B cell (primary cell): ENCODE results near the gene NDUFS7. TPM values are rescaled to one million over a fixed set of nuclear protein-coding genes. Genes with fewer than 3 reads are reported as not detected.

Experiments
- ATAC-seq: fragments of 200-7000 bp; cut with Tn5 transposase; one replicate; pipeline ENCODE4 v1.10.0; 2021; ENCODE audit warnings: low read depth, mild to moderate bottlenecking, moderate number of reproducible peaks, moderate library complexity
- CTCF ChIA-PET: fragments of 350-600 bp; sonication (Branson Sonifier 250); formaldehyde crosslinking; loops from one replicate; lab custom pipeline; 2021; ENCODE audit warnings: antibody characterized with exemption, inconsistent platforms; lab: Charles Lee
- POLR2A ChIA-PET: fragments of 350-600 bp; sonication (Branson Sonifier 250); formaldehyde crosslinking; loops from one replicate; lab custom pipeline; 2021; ENCODE audit warnings: antibody characterized with exemption; lab: Charles Lee
- DNase-seq: peaks from one replicate; pipeline ENCODE4 v3.0.0; 2013
- H2AFZ ChIP-seq: 2 replicates; pipeline ENCODE4 v1.6.1; 2012; ENCODE audit warnings: mild to moderate bottlenecking, low read depth, low read length; ENCODE audit not compliant: insufficient read depth, poor library complexity, severe bottlenecking
- H3K27ac ChIP-seq, 2 donors: 1 replicate in 1 of 2; 2 replicates in 1 of 2; pipeline ENCODE4 v1.5.1; 2012 to 2013; ENCODE audit warnings: low read length in 2 of 2, mild to moderate bottlenecking in 2 of 2, moderate library complexity in 1 of 2
- H3K27me3 ChIP-seq, 4 experiments: fragments of 200-600 bp in 1 of 4; sonication (generic) in 1 of 4; replicated peaks in 1 of 4; 1 replicate in 2 of 4; 2 replicates in 2 of 4; pipeline versions ENCODE4 v1.6.1 to v1.7.0; 2013 to 2016; ENCODE audit warnings: low read length in 3 of 4, mild to moderate bottlenecking in 2 of 4, mixed read lengths in 1 of 4, moderate library complexity in 1 of 4; ENCODE audit not compliant: insufficient read depth in 4 of 4, control insufficient read depth in 3 of 4; ENCODE audit errors: control extremely low read depth in 1 of 4
- H3K36me3 ChIP-seq, 2 experiments: replicated peaks in 1 of 2; 1 replicate in 1 of 2; 2 replicates in 1 of 2; pipeline versions ENCODE4 v1.6.1 to v1.7.1; 2013; ENCODE audit warnings: low read length in 1 of 2; ENCODE audit not compliant: insufficient read depth in 2 of 2, control insufficient read depth in 1 of 2; ENCODE audit errors: control extremely low read depth in 1 of 2, extremely low read depth in 1 of 2
- H3K4me1 ChIP-seq, 2 donors: fragments of 200-600 bp in 1 of 2; sonication (generic) in 1 of 2; 1 replicate in 1 of 2; 2 replicates in 1 of 2; pipeline versions ENCODE4 v1.5.1 to v1.6.1; 2013 to 2017; ENCODE audit warnings: low read length in 2 of 2; ENCODE audit not compliant: control insufficient read depth in 2 of 2, insufficient read depth in 2 of 2
- H3K4me2 ChIP-seq: replicated peaks from 2 replicates; pipeline ENCODE3; 2012; ENCODE audit warnings: mild to moderate bottlenecking, low read depth, low read length; ENCODE audit not compliant: poor library complexity, severe bottlenecking
- H3K4me3 ChIP-seq, 5 experiments: fragments of 200-600 bp in 1 of 5; sonication (generic) in 1 of 5; 1 replicate in 3 of 5; 2 replicates in 2 of 5; pipeline versions ENCODE4 v1.5.1 to v1.7.0; 2011 to 2016; ENCODE audit warnings: low read length in 4 of 5, mild to moderate bottlenecking in 4 of 5, low read depth in 2 of 5, control low read depth in 1 of 5, moderate library complexity in 1 of 5; ENCODE audit not compliant: insufficient read depth in 1 of 5; ENCODE audit errors: control extremely low read depth in 1 of 5, extremely low read depth in 1 of 5
- H3K79me2 ChIP-seq: fragments of 200-600 bp; sonication (generic); one replicate; pipeline ENCODE4 v1.6.0; 2016; ENCODE audit warnings: low read length; ENCODE audit not compliant: control insufficient read depth, insufficient read depth
- H3K9ac ChIP-seq: fragments of 200-600 bp; sonication (generic); 2 replicates; pipeline ENCODE4 v1.6.1; 2017; ENCODE audit warnings: mild to moderate bottlenecking, low read length, moderate library complexity
- H3K9me3 ChIP-seq, 3 donors: one replicate each; pipeline versions ENCODE4 v1.6.1 to v1.7.1; 2013; ENCODE audit warnings: low read length in 2 of 3; ENCODE audit not compliant: control insufficient read depth in 2 of 3, insufficient read depth in 1 of 3; ENCODE audit errors: control extremely low read depth in 1 of 3
- H4K20me1 ChIP-seq: 2 replicates; pipeline ENCODE4 v1.6.0; 2012; ENCODE audit warnings: mild to moderate bottlenecking, low read length; ENCODE audit not compliant: insufficient read depth, control insufficient read depth, poor library complexity, severe bottlenecking
- H3K27ac Mint-ChIP-seq: one replicate; pipeline ENCODE4 v1.8.0; 2021; ENCODE audit warnings: mixed read lengths
- H3K27me3 Mint-ChIP-seq: one replicate; pipeline ENCODE4 v1.8.0; 2021; ENCODE audit warnings: mixed read lengths
- H3K4me1 Mint-ChIP-seq: one replicate; pipeline ENCODE4 v1.8.0; 2021; ENCODE audit warnings: mixed read lengths
- H3K4me3 Mint-ChIP-seq: one replicate; pipeline ENCODE4 v1.8.0; 2021; ENCODE audit warnings: mixed read lengths
- H3K9me3 Mint-ChIP-seq: one replicate; pipeline ENCODE4 v1.8.0; 2022; ENCODE audit warnings: mixed read lengths; ENCODE audit not compliant: insufficient read depth
- EZH2 ChIP-seq: IDR thresholded peaks from 2 replicates; pipeline ENCODE4 v1.6.1; 2012; ENCODE audit warnings: borderline replicate concordance, low read depth, mild to moderate bottlenecking, moderate library complexity, low read length; ENCODE audit not compliant: insufficient read depth, poor library complexity, severe bottlenecking
- WGBS: methylation state at CpG from one replicate; pipeline ENCODE4 v1.1.5; 2013; ENCODE audit warnings: missing lambda C conversion rate; ENCODE audit not compliant: insufficient coverage; 5-methylcytosine and 5-hydroxymethylcytosine counted together
- intact Hi-C: fragments of 100-400 bp; cut with micrococcal nuclease; formaldehyde crosslinking; loops from one replicate; pipeline ENCODE4 v1.10.0; 2022
- polyA plus RNA-seq: library from polyadenylated mRNA; depleted of rRNA; stranded (reverse); fragments of >200 nt; gene quantifications from 2 replicates; pipeline ENCODE4 v1.2.3, GENCODE V29; 2012
- total RNA-seq, 2 donors: library from RNA; stranded (reverse); fragments of 120-200 nt in 1 of 2; gene quantifications; 1 replicate in 1 of 2; 2 replicates in 1 of 2; pipeline versions ENCODE4 v1.2.3 to v1.2.4, GENCODE V29; 2013 to 2022
- TF ChIP-seq, protein P1 (sequence below): fragments of 200-600 bp; IDR thresholded peaks from one replicate; pipeline ENCODE4 v1.8.0; 2022; ENCODE audit warnings: antibody characterized with exemption, mild to moderate bottlenecking

The NDUFS7 gene
- total and polyA plus RNA-seq, 2 donors (not counting 1 experiment from before 2014, with no cell fraction given), result 58.8 to 141 TPM

DNA sequence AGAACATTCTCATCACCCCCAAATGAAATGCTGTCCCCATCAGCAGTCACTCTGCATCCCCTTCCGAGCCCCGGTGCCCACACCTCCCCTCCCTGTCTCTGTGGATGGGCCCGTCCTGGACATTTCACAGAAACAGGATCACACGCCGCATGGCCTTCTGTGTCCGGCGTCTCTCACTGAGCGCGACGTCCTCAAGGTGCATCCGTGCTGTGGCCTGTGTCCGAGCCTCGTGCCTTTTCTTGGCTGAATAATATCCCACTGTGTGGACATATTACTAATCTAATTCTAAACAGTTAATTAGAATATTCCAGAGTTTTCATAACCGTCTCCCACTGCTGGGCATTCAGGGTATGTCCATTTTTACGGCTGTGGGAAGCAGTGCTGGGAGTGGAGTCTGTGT lies 8.7 kb downstream of the NDUFS7 start:
- H3K79me2 ChIP-seq, result peaks cover under 1% of the 10 kb centered on the region
- H3K36me3 ChIP-seq, result peaks cover 0 to 43% of the 10 kb centered on the region in 2 experiments
- Mint-ChIP-seq H3K9me3 (no peaks in the 10 kb centered on the region), H3K4me3 (no peak overlapping the region), H3K27me3 (no peaks in the 10 kb centered on the region), H3K4me1 (no peaks in the 10 kb centered on the region), H3K27ac (no peak overlapping the region)
- no peaks in the 10 kb centered on the region for H3K9me3 ChIP-seq
- TF ChIP-seq, protein P1, sequence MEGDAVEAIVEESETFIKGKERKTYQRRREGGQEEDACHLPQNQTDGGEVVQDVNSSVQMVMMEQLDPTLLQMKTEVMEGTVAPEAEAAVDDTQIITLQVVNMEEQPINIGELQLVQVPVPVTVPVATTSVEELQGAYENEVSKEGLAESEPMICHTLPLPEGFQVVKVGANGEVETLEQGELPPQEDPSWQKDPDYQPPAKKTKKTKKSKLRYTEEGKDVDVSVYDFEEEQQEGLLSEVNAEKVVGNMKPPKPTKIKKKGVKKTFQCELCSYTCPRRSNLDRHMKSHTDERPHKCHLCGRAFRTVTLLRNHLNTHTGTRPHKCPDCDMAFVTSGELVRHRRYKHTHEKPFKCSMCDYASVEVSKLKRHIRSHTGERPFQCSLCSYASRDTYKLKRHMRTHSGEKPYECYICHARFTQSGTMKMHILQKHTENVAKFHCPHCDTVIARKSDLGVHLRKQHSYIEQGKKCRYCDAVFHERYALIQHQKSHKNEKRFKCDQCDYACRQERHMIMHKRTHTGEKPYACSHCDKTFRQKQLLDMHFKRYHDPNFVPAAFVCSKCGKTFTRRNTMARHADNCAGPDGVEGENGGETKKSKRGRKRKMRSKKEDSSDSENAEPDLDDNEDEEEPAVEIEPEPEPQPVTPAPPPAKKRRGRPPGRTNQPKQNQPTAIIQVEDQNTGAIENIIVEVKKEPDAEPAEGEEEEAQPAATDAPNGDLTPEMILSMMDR, result no peak
- no peak for TF ChIP-seq EZH2
- CTCF ChIA-PET, result no interaction called here
- no peak overlapping the region for H3K9ac ChIP-seq
- ATAC-seq, result no peak
- H3K4me2 ChIP-seq, result no peak overlapping the region
- WGBS, result 98% methylated on average over 13 of the region's 15 CpGs
- DNase-seq, result no peak
- intact Hi-C loops, result no loop called here
- H3K4me3 ChIP-seq, result no peak overlapping the region
- H3K27ac ChIP-seq, result no peak overlapping the region
- POLR2A ChIA-PET, result interaction anchor here (0.6 kb wide), 1 partner anchor 98 kb away, joined by 3 read pairs; the partner anchor contains the start of gene REEP6
- no peaks in the 10 kb centered on the region for H3K4me1 ChIP-seq
- H4K20me1 ChIP-seq, result peaks cover 5% of the 10 kb centered on the region
- no peaks in the 10 kb centered on the region for H3K27me3 ChIP-seq
- H2AFZ ChIP-seq, result no peak overlapping the region

DNA sequence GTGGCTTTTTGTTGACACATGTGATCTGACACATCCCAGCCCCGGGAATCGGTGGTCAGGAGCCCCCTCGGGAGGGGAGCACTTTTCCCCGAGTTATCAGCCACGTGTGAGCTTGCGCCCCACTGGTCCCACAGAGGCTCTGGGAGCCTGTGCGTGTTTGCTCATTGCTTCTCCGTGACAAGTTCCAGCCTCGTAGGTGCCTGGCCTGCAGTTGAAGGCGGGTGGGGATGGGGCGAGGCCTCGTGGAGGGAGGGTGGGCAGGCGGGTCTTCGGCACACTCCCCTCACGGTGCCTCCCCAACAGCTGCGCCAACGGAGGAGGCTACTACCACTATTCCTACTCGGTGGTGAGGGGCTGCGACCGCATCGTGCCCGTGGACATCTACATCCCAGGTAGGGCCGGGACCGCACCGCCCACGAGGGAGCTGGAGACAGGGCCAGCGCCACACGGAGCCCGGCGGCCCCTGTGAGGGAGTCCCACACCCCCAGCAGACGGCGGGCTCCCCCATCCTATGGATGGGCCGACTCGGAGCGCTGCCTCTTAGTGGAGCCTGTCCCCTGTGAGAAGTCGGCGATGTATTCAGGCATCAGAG lies 9.3 kb downstream of the NDUFS7 start:
- ATAC-seq (no peak), DNase-seq (no peak)
- H3K4me2 ChIP-seq, result no peak overlapping the region
- ChIA-PET POLR2A (interaction anchor here (0.6 kb wide), 1 partner anchor 98 kb away, joined by 3 read pairs; the partner anchor contains the start of gene REEP6), CTCF (no interaction called here)
- over 99% methylated on average over 32 of the region's 37 CpGs for WGBS
- no peaks in the 10 kb centered on the region for H3K4me1 ChIP-seq
- H3K27me3 ChIP-seq, result no peaks in the 10 kb centered on the region
- Mint-ChIP-seq H3K4me1 (no peaks in the 10 kb centered on the region), H3K4me3 (no peak overlapping the region), H3K27me3 (no peaks in the 10 kb centered on the region), H3K9me3 (no peaks in the 10 kb centered on the region), H3K27ac (no peak overlapping the region)
- H2AFZ ChIP-seq, result no peak overlapping the region
- no peaks in the 10 kb centered on the region for H3K79me2 ChIP-seq
- H3K27ac ChIP-seq, result no peak overlapping the region
- peaks cover 5% of the 10 kb centered on the region for H4K20me1 ChIP-seq
- no peaks in the 10 kb centered on the region for H3K9me3 ChIP-seq
- no peak overlapping the region for H3K9ac ChIP-seq
- TF ChIP-seq EZH2, result no peak
- TF ChIP-seq, protein P1, result no peak
- intact Hi-C loops, result no loop called here
- peaks cover 0 to 41% of the 10 kb centered on the region in 2 experiments for H3K36me3 ChIP-seq
- H3K4me3 ChIP-seq, result no peak overlapping the region
